ENCODE data around the gene HDAC2. TPM values are rescaled to one million over a fixed set of nuclear protein-coding genes. Genes with fewer than 3 reads are reported as not detected.
A peak's percentile ranks its signal among the peaks of the same experiment; 100 is the strongest.

HDAC2 gene
- total RNA-seq, 4 donors from 2014 or later: 29.6 to 49.5 (median 43.8) TPM

GRCh38 chr6:113980937-113981554 lies 10.1 kb upstream of the HDAC2 start:
- Histone ChIP-seq H3K36me3 (no peaks in the 10 kb centered on the region), H3K9me3 (no peaks in the 10 kb centered on the region), H3K27ac (no peak overlapping the region), H3K4me1 (no peaks in the 10 kb centered on the region), H3K27me3 (no peaks in the 10 kb centered on the region), H3K4me3 (no peak overlapping the region)
- DNase-seq: no peak
- TF ChIP-seq POLR2A (IDR thresholded peaks at IDR 0.05) (no peak), CTCF (IDR thresholded peaks at IDR 0.05) (peak in 4 of 6 experiments; percentile 24 to 36 (median 30))

- Histone ChIP-seq H3K36me3 (no peaks in the 10 kb centered on the region), H3K27ac (no peak overlapping the region), H3K9me3 (no peaks in the 10 kb centered on the region), H3K4me3 (no peak overlapping the region), H3K27me3 (no peaks in the 10 kb centered on the region), H3K4me1 (no peaks in the 10 kb centered on the region)
- no peak for DNase-seq
- TF ChIP-seq POLR2A (IDR thresholded peaks at IDR 0.05) (no peak), CTCF (IDR thresholded peaks at IDR 0.05) (no peak)
Observed at GRCh38 chr6:113979937-113980336, 9.0 kb upstream of the HDAC2 start.

DNA sequence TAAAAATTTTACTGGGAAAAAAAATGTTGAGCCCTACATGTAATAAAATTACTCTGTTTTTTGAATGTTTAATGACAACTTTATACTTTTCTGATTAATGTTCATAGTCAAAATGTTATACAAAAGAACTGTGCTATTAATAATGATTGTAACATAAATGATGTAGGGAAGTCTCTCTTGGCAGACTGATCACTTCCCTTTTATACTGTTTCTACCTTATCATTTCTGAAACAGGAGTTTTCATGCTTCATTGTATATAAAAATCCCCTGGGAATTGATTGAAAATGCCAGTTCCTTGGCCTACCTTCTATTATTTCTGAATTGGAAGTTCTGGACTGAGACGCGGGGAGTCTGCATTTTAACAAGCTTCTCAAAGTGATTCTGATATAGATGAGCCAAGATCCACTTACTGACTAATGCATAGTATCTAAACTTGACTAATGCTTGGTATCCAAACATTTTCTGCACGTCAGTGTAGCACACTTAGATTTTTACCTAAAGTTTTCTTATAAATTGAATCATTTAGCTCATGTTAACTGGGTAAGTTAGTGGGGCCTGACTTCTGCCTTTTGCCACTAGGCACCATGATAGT lies 7.2 kb upstream of the HDAC2 start:
- no peaks in the 10 kb centered on the region for H3K4me1 ChIP-seq
- H3K27me3 ChIP-seq: no peaks in the 10 kb centered on the region
- no peak overlapping the region for H3K4me3 ChIP-seq
- no peaks in the 10 kb centered on the region for H3K36me3 ChIP-seq
- DNase-seq: no peak
- no peak overlapping the region for H3K27ac ChIP-seq
- H3K9me3 ChIP-seq: no peaks in the 10 kb centered on the region
- no peak for TF ChIP-seq POLR2A (IDR thresholded peaks at IDR 0.05)
- no peak for TF ChIP-seq CTCF (IDR thresholded peaks at IDR 0.05)

GRCh38 chr6:113976806-113977205 lies 5.9 kb upstream of the HDAC2 start:
- H3K9me3 ChIP-seq: no peaks in the 10 kb centered on the region
- no peak for DNase-seq
- TF ChIP-seq POLR2A (IDR thresholded peaks at IDR 0.05) (no peak), CTCF (IDR thresholded peaks at IDR 0.05) (no peak)

GRCh38 chr6:113971741-113972140 lies 793 bp upstream of the HDAC2 start:
- no peak for TF ChIP-seq CTCF (IDR thresholded peaks at IDR 0.05)
- TF ChIP-seq POLR2A (IDR thresholded peaks at IDR 0.05): no peak
- no peak for DNase-seq
- Histone ChIP-seq H3K4me1 (peaks cover 0 to 24% (median 4%) of the 10 kb centered on the region in 4 donors), H3K9me3 (no peaks in the 10 kb centered on the region), H3K4me3 (peak overlapping the region; percentile 81 to 93 (median 90)), H3K27me3 (no peaks in the 10 kb centered on the region), H3K36me3 (no peaks in the 10 kb centered on the region), H3K27ac (peak overlapping the region in 3 of 4 donors; percentile 89 to 94 (median 91))

More at GRCh38 chr6:113976806-113977205, 5.9 kb upstream of the HDAC2 start:
- Histone ChIP-seq H3K27me3 (no peaks in the 10 kb centered on the region), H3K27ac (no peak overlapping the region), H3K4me3 (no peak overlapping the region), H3K4me1 (peaks cover 0 to 2% (median 0%) of the 10 kb centered on the region in 4 donors), H3K36me3 (no peaks in the 10 kb centered on the region)

Measured in Peyer's patch (tissue), 4 donors.